ENCODE measurements around the gene CWC27.

Gene CWC27

GRCh38 chr5:65043843-65044359 lies 275.2 kb downstream of the CWC27 start:
- no peak for DNase-seq

- DNase-seq = no peak
Measured at GRCh38 chr5:65047225-65047624, 278.5 kb downstream of the CWC27 start.

- DNase-seq = no peak
Measured at GRCh38 chr5:65047948-65048690, 279.4 kb downstream of the CWC27 start.

GRCh38 chr5:65050140-65050539 lies 281.4 kb downstream of the CWC27 start:
- no peak for DNase-seq

- DNase-seq = no peak
Measured at GRCh38 chr5:65050826-65051498, 282.2 kb downstream of the CWC27 start.

GRCh38 chr5:65055938-65056337 lies 287.2 kb downstream of the CWC27 start:
- DNase-seq = no peak

- no peak for DNase-seq
Measured at GRCh38 chr5:65059681-65060598, 291.2 kb downstream of the CWC27 start.

- DNase-seq = no peak
Measured at GRCh38 chr5:65061250-65061973, 292.7 kb downstream of the CWC27 start.

- DNase-seq = no peak
Measured at GRCh38 chr5:65061974-65062353, 293.2 kb downstream of the CWC27 start.

GRCh38 chr5:65062469-65063083 lies 293.8 kb downstream of the CWC27 start:
- DNase-seq = no peak

GRCh38 chr5:65065001-65065511 lies 296.3 kb downstream of the CWC27 start:
- DNase-seq = no peak

- DNase-seq = no peak
Measured at GRCh38 chr5:65066387-65067146, 297.8 kb downstream of the CWC27 start.

GRCh38 chr5:65067147-65067506 lies 298.4 kb downstream of the CWC27 start:
- no peak for DNase-seq
